ENCODE measurements around the gene TMEM255B. TPM values are rescaled to one million over a fixed set of nuclear protein-coding genes. Genes with fewer than 3 reads are reported as not detected.

TMEM255B gene
- total and polyA plus RNA-seq, 9 of the 15 experiments (the other 6 are each of a cell fraction or from before 2014, with no cell fraction given): 0.01 to 0.75 (median 0.23) TPM

DNA sequence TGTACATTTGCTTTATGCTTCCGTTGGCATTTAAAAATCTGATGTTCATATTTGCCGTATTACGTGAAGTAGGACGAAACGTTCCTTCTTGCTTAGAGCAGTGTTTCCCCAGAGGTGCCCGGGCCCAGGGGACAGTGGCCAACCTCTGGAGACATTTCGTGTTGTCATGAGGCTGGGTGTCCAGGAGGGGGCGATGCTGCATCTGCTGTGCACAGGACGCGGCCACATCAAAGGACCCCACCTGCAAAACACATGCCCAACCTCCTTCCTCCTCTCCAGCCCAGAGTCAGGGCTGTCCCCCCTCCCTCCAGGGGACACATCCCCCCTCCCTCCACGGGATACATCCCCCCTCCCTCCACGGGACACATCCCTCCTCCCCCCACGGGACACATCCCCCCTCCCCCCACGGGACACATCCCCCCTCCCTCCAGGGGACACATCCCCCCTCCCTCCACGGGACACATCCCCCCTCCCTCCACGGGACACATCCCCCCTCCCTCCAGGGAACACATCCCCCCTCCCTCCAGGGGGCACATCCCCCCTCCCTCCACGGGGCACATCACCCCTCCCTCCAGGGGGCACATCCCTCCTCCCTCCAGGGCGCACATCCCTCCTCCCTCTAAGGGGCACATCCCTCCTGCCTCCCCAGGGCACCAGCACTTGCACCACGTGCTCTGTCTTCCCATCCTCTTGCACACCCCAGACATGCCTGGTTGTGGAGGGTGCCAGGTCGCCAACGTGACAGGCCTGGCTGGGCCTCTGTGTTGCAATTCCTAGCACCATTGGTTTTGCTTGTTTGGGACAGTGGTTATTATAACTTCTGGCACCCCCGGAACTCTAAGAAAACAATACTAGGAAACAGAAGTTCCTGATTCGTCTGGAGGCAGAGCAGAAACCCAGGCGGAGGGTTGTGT lies 58.2 kb downstream of the TMEM255B start (continued):
- TF ChIP-seq, protein P1, sequence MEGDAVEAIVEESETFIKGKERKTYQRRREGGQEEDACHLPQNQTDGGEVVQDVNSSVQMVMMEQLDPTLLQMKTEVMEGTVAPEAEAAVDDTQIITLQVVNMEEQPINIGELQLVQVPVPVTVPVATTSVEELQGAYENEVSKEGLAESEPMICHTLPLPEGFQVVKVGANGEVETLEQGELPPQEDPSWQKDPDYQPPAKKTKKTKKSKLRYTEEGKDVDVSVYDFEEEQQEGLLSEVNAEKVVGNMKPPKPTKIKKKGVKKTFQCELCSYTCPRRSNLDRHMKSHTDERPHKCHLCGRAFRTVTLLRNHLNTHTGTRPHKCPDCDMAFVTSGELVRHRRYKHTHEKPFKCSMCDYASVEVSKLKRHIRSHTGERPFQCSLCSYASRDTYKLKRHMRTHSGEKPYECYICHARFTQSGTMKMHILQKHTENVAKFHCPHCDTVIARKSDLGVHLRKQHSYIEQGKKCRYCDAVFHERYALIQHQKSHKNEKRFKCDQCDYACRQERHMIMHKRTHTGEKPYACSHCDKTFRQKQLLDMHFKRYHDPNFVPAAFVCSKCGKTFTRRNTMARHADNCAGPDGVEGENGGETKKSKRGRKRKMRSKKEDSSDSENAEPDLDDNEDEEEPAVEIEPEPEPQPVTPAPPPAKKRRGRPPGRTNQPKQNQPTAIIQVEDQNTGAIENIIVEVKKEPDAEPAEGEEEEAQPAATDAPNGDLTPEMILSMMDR (IDR thresholded peaks at IDR 0.05 in 2 of 3, conservative IDR thresholded peaks at IDR 0.05 in 1 of 3; ENCODE audit: insufficient read depth in 2 of 3, low read depth in 1 of 3, low read length in 3 of 3): peak; percentile 64 to 66 (median 65)
- TF ChIP-seq GABPA (tag; conservative IDR thresholded peaks at IDR 0.05; ENCODE audit: low read depth) (no peak), CREM (IDR thresholded peaks at IDR 0.05; ENCODE audit: low read depth) (no peak), ETV6 (IDR thresholded peaks at IDR 0.05; ENCODE audit: borderline replicate concordance in 1 of 2, low read depth in 2 of 2, low read length in 1 of 2) (no peak), ETV6 (CRISPR knock-in tag; IDR thresholded peaks at IDR 0.05; ENCODE audit: borderline replicate concordance) (no peak), RAD21 (CRISPR knock-in tag; conservative IDR thresholded peaks at IDR 0.05 in 1 of 2, IDR thresholded peaks at IDR 0.05 in 1 of 2) (peak; percentile 52 to 79), HOXB6 (CRISPR knock-in tag; IDR thresholded peaks at IDR 0.05; ENCODE audit: borderline replicate concordance) (no peak), ZNF785 (CRISPR knock-in tag; IDR thresholded peaks at IDR 0.05) (no peak), TRIM25 (IDR thresholded peaks at IDR 0.05; ENCODE audit: borderline replicate concordance) (no peak), ZBTB17 (CRISPR knock-in tag; IDR thresholded peaks at IDR 0.05) (no peak), ZNF695 (CRISPR knock-in tag; IDR thresholded peaks at IDR 0.05) (no peak), SMARCB1 (IDR thresholded peaks at IDR 0.05; ENCODE audit: insufficient read length, low read depth) (no peak), HDAC8 (tag; IDR thresholded peaks at IDR 0.05) (no peak), RB1 (IDR thresholded peaks at IDR 0.05; ENCODE audit: low read depth) (no peak), HIVEP1 (CRISPR knock-in tag; IDR thresholded peaks at IDR 0.05) (no peak), NONO (IDR thresholded peaks at IDR 0.05; ENCODE audit: low read depth in 2 of 2, low read length in 1 of 2) (no peak), PKNOX1 (IDR thresholded peaks at IDR 0.05) (no peak), STAT5A (IDR thresholded peaks at IDR 0.05; ENCODE audit: borderline replicate concordance, low read length) (no peak), PATZ1 (CRISPR knock-in tag; IDR thresholded peaks at IDR 0.05; ENCODE audit: borderline replicate concordance) (no peak), TCF7L2 (IDR thresholded peaks at IDR 0.05; ENCODE audit: low read depth, low read length) (peak; percentile 83), PHB2 (IDR thresholded peaks at IDR 0.05; ENCODE audit: low read depth) (no peak)
